ENCODE measurements around the gene SOX15. TPM values are rescaled to one million over a fixed set of nuclear protein-coding genes. Genes with fewer than 3 reads are reported as not detected.
"Not testable (repeated sequence)": the region's sequence is repeated elsewhere in the genome, so short reads cannot be mapped to it uniquely, and the experiment has no call there.

SOX15 gene
- total RNA-seq, 1 experiment from 2014 or later = 6.3 TPM

DNA sequence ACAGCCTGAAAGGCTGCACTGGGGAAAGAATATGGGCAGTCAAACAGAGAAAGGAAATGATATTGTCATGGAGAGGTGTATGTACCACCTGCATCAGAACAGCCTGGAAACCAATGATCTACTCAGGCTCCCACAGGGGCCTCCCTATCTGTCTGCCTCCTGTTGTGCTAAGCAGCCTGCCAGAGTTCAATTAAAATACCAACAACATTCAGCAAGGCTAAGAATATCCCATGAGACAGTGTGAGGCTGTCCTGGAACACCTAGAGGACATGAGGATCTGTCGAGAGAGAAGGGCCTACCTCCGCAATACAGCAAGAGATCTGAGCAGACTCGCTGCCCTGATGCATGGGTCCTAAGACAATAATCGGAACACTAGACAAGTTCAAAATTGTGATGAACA is 16.4 kb upstream of the SOX15 start:
- Histone ChIP-seq H3K27ac (ENCODE audit: low read length) (no peak overlapping the region), H2AFZ (ENCODE audit: low read length) (no peak overlapping the region), H3F3A (ENCODE audit: low read length, unreplicated experiment) (no peaks in the 10 kb centered on the region), H3K9ac (ENCODE audit: low read length) (no peak overlapping the region), H3K36me3 (ENCODE audit: low read depth, low read length) (peaks cover 6% of the 10 kb centered on the region; the same call in 1 of the 2 replicates), H3K4me2 (ENCODE audit: low read length) (no peak overlapping the region), H3K4me1 (ENCODE audit: insufficient read depth, low read length) (no peaks in the 10 kb centered on the region), H3K4me3 (ENCODE audit: low read length) (no peak overlapping the region), H3K27me3 (ENCODE audit: low read length) (no peaks in the 10 kb centered on the region), H4K20me1 (ENCODE audit: low read length) (peaks cover 8% of the 10 kb centered on the region; the same call in 1 of the 2 replicates), H3K9me3 (ENCODE audit: low read length) (no peaks in the 10 kb centered on the region), H3K79me2 (ENCODE audit: low read length) (peaks cover 34% of the 10 kb centered on the region), H3K9me2 (replicated peaks; ENCODE audit: low read length) (no peaks in the 10 kb centered on the region)
- no peak for DNase-seq
- POLR2A ChIA-PET (ENCODE audit: unreplicated experiment) = no interaction called here
- ATAC-seq = no peak
- TF ChIP-seq, protein P1, sequence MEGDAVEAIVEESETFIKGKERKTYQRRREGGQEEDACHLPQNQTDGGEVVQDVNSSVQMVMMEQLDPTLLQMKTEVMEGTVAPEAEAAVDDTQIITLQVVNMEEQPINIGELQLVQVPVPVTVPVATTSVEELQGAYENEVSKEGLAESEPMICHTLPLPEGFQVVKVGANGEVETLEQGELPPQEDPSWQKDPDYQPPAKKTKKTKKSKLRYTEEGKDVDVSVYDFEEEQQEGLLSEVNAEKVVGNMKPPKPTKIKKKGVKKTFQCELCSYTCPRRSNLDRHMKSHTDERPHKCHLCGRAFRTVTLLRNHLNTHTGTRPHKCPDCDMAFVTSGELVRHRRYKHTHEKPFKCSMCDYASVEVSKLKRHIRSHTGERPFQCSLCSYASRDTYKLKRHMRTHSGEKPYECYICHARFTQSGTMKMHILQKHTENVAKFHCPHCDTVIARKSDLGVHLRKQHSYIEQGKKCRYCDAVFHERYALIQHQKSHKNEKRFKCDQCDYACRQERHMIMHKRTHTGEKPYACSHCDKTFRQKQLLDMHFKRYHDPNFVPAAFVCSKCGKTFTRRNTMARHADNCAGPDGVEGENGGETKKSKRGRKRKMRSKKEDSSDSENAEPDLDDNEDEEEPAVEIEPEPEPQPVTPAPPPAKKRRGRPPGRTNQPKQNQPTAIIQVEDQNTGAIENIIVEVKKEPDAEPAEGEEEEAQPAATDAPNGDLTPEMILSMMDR (conservative IDR thresholded peaks at IDR 0.05; ENCODE audit: low read depth, low read length) = no peak
- TF ChIP-seq EZH2phosphoT487 (IDR thresholded peaks at IDR 0.05; ENCODE audit: borderline replicate concordance, low read length) (no peak), EZH2 (IDR thresholded peaks at IDR 0.05; ENCODE audit: low read length, unreplicated experiment) (no peak)
- intact Hi-C loops (cut with micrococcal nuclease) = no loop called here
- no TSS peak for BruUV-seq (replicated peaks)
- CTCF ChIA-PET = no interaction called here

DNA sequence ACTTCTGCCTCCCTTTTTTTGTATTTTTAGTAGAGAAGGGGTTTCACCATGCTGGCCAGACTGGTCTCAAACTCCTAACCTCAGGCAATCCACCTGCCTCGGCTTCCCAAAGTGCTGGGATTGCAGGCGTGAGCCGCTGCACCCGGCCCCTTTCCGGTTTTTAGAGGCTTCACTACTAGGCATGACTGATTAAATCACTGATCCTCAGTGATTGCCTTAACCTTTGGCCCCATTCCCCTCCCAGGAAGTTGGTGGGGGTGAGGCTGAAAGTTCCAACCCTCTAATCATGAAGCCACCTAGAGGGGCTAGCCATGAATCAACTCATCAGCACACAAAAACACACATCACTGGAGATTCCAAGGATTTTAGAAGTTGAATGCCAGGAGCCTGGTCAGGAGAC is 7.7 kb upstream of the SOX15 start:
- H3K4me3 ChIP-seq (ENCODE audit: low read length); BruUV-seq (replicated peaks); H4K20me1 ChIP-seq (ENCODE audit: low read length); H2AFZ ChIP-seq (ENCODE audit: low read length); H3K27me3 ChIP-seq (ENCODE audit: low read length); H3K4me2 ChIP-seq (ENCODE audit: low read length); DNase-seq; H3K9me2 ChIP-seq (replicated peaks; ENCODE audit: low read length); intact Hi-C loops (cut with micrococcal nuclease); H3F3A ChIP-seq (ENCODE audit: low read length, unreplicated experiment); H3K27ac ChIP-seq (ENCODE audit: low read length); CTCF ChIA-PET; ATAC-seq; POLR2A ChIA-PET (ENCODE audit: unreplicated experiment); H3K9ac ChIP-seq (ENCODE audit: low read length); H3K9me3 ChIP-seq (ENCODE audit: low read length); H3K79me2 ChIP-seq (ENCODE audit: low read length); H3K4me1 ChIP-seq (ENCODE audit: insufficient read depth, low read length): not testable (repeated sequence)
- H3K36me3 ChIP-seq (ENCODE audit: low read depth, low read length) = peaks cover 22% of the 10 kb centered on the region

GRCh38 chr17:7593296-7593695 is 3.4 kb upstream of the SOX15 start:
- Histone ChIP-seq H3K79me2 (ENCODE audit: low read length) (0 out of 2 replicates have a peak, but pooled peaks cover 12% of the 10 kb centered on the region), H3K4me1 (ENCODE audit: insufficient read depth, low read length) (peaks cover 30% of the 10 kb centered on the region), H2AFZ (ENCODE audit: low read length) (no peak overlapping the region), H3K27ac (ENCODE audit: low read length) (no peak overlapping the region), H3K36me3 (ENCODE audit: low read depth, low read length) (peaks cover 17% of the 10 kb centered on the region), H3K9me3 (ENCODE audit: low read length) (no peaks in the 10 kb centered on the region), H3K9ac (ENCODE audit: low read length) (no peak overlapping the region), H4K20me1 (ENCODE audit: low read length) (no peaks in the 10 kb centered on the region), H3K4me2 (ENCODE audit: low read length) (no peak overlapping the region), H3K27me3 (ENCODE audit: low read length) (no peaks in the 10 kb centered on the region), H3K9me2 (replicated peaks; ENCODE audit: low read length) (no peaks in the 10 kb centered on the region), H3F3A (ENCODE audit: low read length, unreplicated experiment) (no peaks in the 10 kb centered on the region), H3K4me3 (ENCODE audit: low read length) (no peak overlapping the region)
- ChIA-PET CTCF (no interaction called here), POLR2A (ENCODE audit: unreplicated experiment) (no interaction called here)
- no TSS peak for BruUV-seq (replicated peaks)
- intact Hi-C loops (cut with micrococcal nuclease) = no loop called here
- DNase-seq = no peak
- ATAC-seq = no peak
- TF ChIP-seq, protein P1 (conservative IDR thresholded peaks at IDR 0.05; ENCODE audit: low read depth, low read length) = no peak
- TF ChIP-seq EZH2phosphoT487 (IDR thresholded peaks at IDR 0.05; ENCODE audit: borderline replicate concordance, low read length) = no peak
- no peak for TF ChIP-seq EZH2 (IDR thresholded peaks at IDR 0.05; ENCODE audit: low read length, unreplicated experiment)
